Epithelial cell of proximal tubule (primary cell): ENCODE results near the gene TTLL13. TPM values are rescaled to one million over a fixed set of nuclear protein-coding genes. Genes with fewer than 3 reads are reported as not detected.
"Not testable (repeated sequence)": the region's sequence is repeated elsewhere in the genome, so short reads cannot be mapped to it uniquely, and the experiment has no call there.

Experiments
- DNase-seq: peaks from one replicate; pipeline ENCODE4 v3.0.0-alpha.2; 2011; ENCODE audit warnings: low read depth
- H3K4me3 ChIP-seq: 2 replicates; pipeline ENCODE4 v1.5.1; 2011; ENCODE audit warnings: low read depth, mild to moderate bottlenecking, low read length
- CTCF ChIP-seq: conservative IDR thresholded peaks from 2 replicates; pipeline ENCODE4 v1.5.1; 2012; ENCODE audit warnings: low read depth, mild to moderate bottlenecking, low read length
- total RNA-seq: library from RNA; depleted of rRNA; stranded (reverse); fragments of >200 nt; gene quantifications from 2 replicates; pipeline ENCODE4 v1.2.3, GENCODE V29; 2015

TTLL13 gene
- total RNA-seq, 1 donor from 2014 or later = not detected

- H3K4me3 ChIP-seq = no peak overlapping the region
- no peak for TF ChIP-seq CTCF
- DNase-seq = no peak
These were observed 8.5 kb upstream of the TTLL13 start for GRCh38 chr15:90240856-90241255.

GRCh38 chr15:90241343-90242192, 7.8 kb upstream of the TTLL13 start:
- H3K4me3 ChIP-seq = no peak overlapping the region
- TF ChIP-seq CTCF = no peak
- DNase-seq = no peak

- no peak overlapping the region for H3K4me3 ChIP-seq
- TF ChIP-seq CTCF = no peak
- DNase-seq = no peak
These were observed 5.3 kb upstream of the TTLL13 start for GRCh38 chr15:90243943-90244639.

GRCh38 chr15:90248789-90249202, 560 bp upstream of the TTLL13 start:
- no peak for DNase-seq
- no peak for TF ChIP-seq CTCF
- H3K4me3 ChIP-seq = peak overlapping the region; percentile 70

- H3K4me3 ChIP-seq = no peak overlapping the region
- TF ChIP-seq CTCF = no peak
- DNase-seq = no peak
These were observed 8.4 kb downstream of the TTLL13 start for GRCh38 chr15:90257776-90258175.

GRCh38 chr15:90259524-90259923, 10.2 kb downstream of the TTLL13 start:
- TF ChIP-seq CTCF = no peak
- H3K4me3 ChIP-seq = no peak overlapping the region
- DNase-seq = no peak

GRCh38 chr15:90260731-90261130, 11.4 kb downstream of the TTLL13 start:
- H3K4me3 ChIP-seq, DNase-seq: not testable (repeated sequence)
